Measurements from ENCODE around the gene ABCE1. TPM values are rescaled to one million over a fixed set of nuclear protein-coding genes. Genes with fewer than 3 reads are reported as not detected.
A peak's percentile ranks its signal among the peaks of the same experiment; 100 is the strongest.

ABCE1 gene
- total RNA-seq, 1 donor from 2014 or later, result 88.6 TPM

GRCh38 chr4:145153181-145153903, 55.2 kb downstream of the ABCE1 start:
- Mint-ChIP-seq H3K36me3 (ENCODE audit: low read depth) (peaks cover 12% of the 10 kb centered on the region), H3K9me3 (no peaks in the 10 kb centered on the region), H3K27me3 (ENCODE audit: low read depth) (no peaks in the 10 kb centered on the region), H3K4me1 (no peaks in the 10 kb centered on the region), H3K27ac (ENCODE audit: unreplicated experiment) (no peak overlapping the region), H3K4me3 (no peak overlapping the region)
- no peak for TF ChIP-seq CTCF (conservative IDR thresholded peaks at IDR 0.05)
- no peak for DNase-seq (ENCODE audit: low read depth, low spot score)

GRCh38 chr4:145153904-145154298, 55.8 kb downstream of the ABCE1 start:
- H3K4me1 Mint-ChIP-seq, result no peaks in the 10 kb centered on the region
- H3K36me3 Mint-ChIP-seq (ENCODE audit: low read depth), result peaks cover 10% of the 10 kb centered on the region
- H3K4me3 Mint-ChIP-seq, result no peak overlapping the region
- no peaks in the 10 kb centered on the region for H3K9me3 Mint-ChIP-seq
- no peak for TF ChIP-seq CTCF (conservative IDR thresholded peaks at IDR 0.05)
- H3K27me3 Mint-ChIP-seq (ENCODE audit: low read depth), result no peaks in the 10 kb centered on the region
- no peak overlapping the region for H3K27ac Mint-ChIP-seq (ENCODE audit: unreplicated experiment)
- DNase-seq (ENCODE audit: low read depth, low spot score), result no peak

- Mint-ChIP-seq H3K27ac (ENCODE audit: unreplicated experiment) (no peak overlapping the region), H3K4me1 (no peaks in the 10 kb centered on the region), H3K9me3 (no peaks in the 10 kb centered on the region), H3K4me3 (no peak overlapping the region), H3K27me3 (ENCODE audit: low read depth) (no peaks in the 10 kb centered on the region), H3K36me3 (ENCODE audit: low read depth) (peaks cover 7% of the 10 kb centered on the region)
- peak; percentile 59 for TF ChIP-seq CTCF (conservative IDR thresholded peaks at IDR 0.05)
- no peak for DNase-seq (ENCODE audit: low read depth, low spot score)
These were observed 56.5 kb downstream of the ABCE1 start for GRCh38 chr4:145154573-145154972.

GRCh38 chr4:145155268-145155870, 57.3 kb downstream of the ABCE1 start:
- Mint-ChIP-seq H3K9me3 (no peaks in the 10 kb centered on the region), H3K4me1 (no peaks in the 10 kb centered on the region), H3K27me3 (ENCODE audit: low read depth) (no peaks in the 10 kb centered on the region), H3K36me3 (ENCODE audit: low read depth) (peaks cover 6% of the 10 kb centered on the region), H3K27ac (ENCODE audit: unreplicated experiment) (no peak overlapping the region), H3K4me3 (no peak overlapping the region)
- DNase-seq (ENCODE audit: low read depth, low spot score), result no peak
- TF ChIP-seq CTCF (conservative IDR thresholded peaks at IDR 0.05), result no peak

GRCh38 chr4:145156986-145157385, 58.9 kb downstream of the ABCE1 start:
- Mint-ChIP-seq H3K36me3 (ENCODE audit: low read depth) (peaks cover 6% of the 10 kb centered on the region), H3K9me3 (no peaks in the 10 kb centered on the region), H3K4me1 (no peaks in the 10 kb centered on the region), H3K4me3 (no peak overlapping the region), H3K27me3 (ENCODE audit: low read depth) (no peaks in the 10 kb centered on the region), H3K27ac (ENCODE audit: unreplicated experiment) (no peak overlapping the region)
- TF ChIP-seq CTCF (conservative IDR thresholded peaks at IDR 0.05), result no peak
- DNase-seq (ENCODE audit: low read depth, low spot score), result no peak
